NCI-H226 (cell line): ENCODE data around the gene CDPF1.
"Not testable (repeated sequence)": the region's sequence is repeated elsewhere in the genome, so short reads cannot be mapped to it uniquely, and the experiment has no call there.

Experiments
- DNase-seq: peaks from one replicate; pipeline ENCODE4 v3.0.0-alpha.2; 2015

Gene CDPF1

GRCh38 chr22:46224044-46224897, 25.8 kb downstream of the CDPF1 start:
- DNase-seq, result no peak

GRCh38 chr22:46220921-46221320, 29.2 kb downstream of the CDPF1 start:
- no peak for DNase-seq

GRCh38 chr22:46219636-46220035, 30.5 kb downstream of the CDPF1 start:
- no peak for DNase-seq

- no peak for DNase-seq
These were observed 35.5 kb downstream of the CDPF1 start for GRCh38 chr22:46214616-46215015.

GRCh38 chr22:46214149-46214548, 35.9 kb downstream of the CDPF1 start:
- no peak for DNase-seq

GRCh38 chr22:46213052-46213451, 37.0 kb downstream of the CDPF1 start:
- no peak for DNase-seq

GRCh38 chr22:46212195-46212594, 37.9 kb downstream of the CDPF1 start:
- DNase-seq, result no peak

- DNase-seq, result no peak
These were observed 40.8 kb downstream of the CDPF1 start for GRCh38 chr22:46209262-46209661.

- DNase-seq, result no peak
These were observed 46.5 kb downstream of the CDPF1 start for GRCh38 chr22:46203601-46203980.

- no peak for DNase-seq
These were observed 47.0 kb downstream of the CDPF1 start for GRCh38 chr22:46202897-46203600.

- DNase-seq, result no peak
These were observed 48.9 kb downstream of the CDPF1 start for GRCh38 chr22:46201059-46201757.

GRCh38 chr22:46198806-46199205, 51.3 kb downstream of the CDPF1 start:
- DNase-seq, result not testable (repeated sequence)

GRCh38 chr22:46198274-46198673, 51.8 kb downstream of the CDPF1 start:
- DNase-seq, result no peak

GRCh38 chr22:46196278-46196677, 53.8 kb downstream of the CDPF1 start:
- DNase-seq, result no peak

GRCh38 chr22:46195487-46196165, 54.5 kb downstream of the CDPF1 start:
- DNase-seq, result no peak
